Mesenchymal stem cell (in vitro differentiated cells and primary cell): ENCODE data around the gene RPLP2.

Source experiments
- DNase-seq: peaks from one replicate; pipeline ENCODE4 v3.0.0-alpha.2; 2013
- H2AFZ ChIP-seq: one replicate; pipeline ENCODE4 v1.6.1; 2013; ENCODE audit warnings: low read depth, mild to moderate bottlenecking, control low read depth, inconsistent platforms, low read length, moderate library complexity
- H2AK5ac ChIP-seq: 2 replicates; pipeline ENCODE4 v1.6.1; 2013; ENCODE audit warnings: low read length, moderate library complexity, mild to moderate bottlenecking, inconsistent platforms; ENCODE audit not compliant: severe bottlenecking
- H2BK120ac ChIP-seq: one replicate; pipeline ENCODE4 v1.6.1; 2013; ENCODE audit warnings: low read depth, mild to moderate bottlenecking, inconsistent platforms, low read length, moderate library complexity
- H2BK12ac ChIP-seq, 2 experiments: one replicate each; pipeline ENCODE4 v1.6.1; 2013; ENCODE audit warnings: inconsistent platforms in 2 of 2, low read length in 2 of 2, mild to moderate bottlenecking in 2 of 2, moderate library complexity in 2 of 2, control low read depth in 1 of 2
- H2BK15ac ChIP-seq: one replicate; pipeline ENCODE4 v1.6.1; 2013; ENCODE audit warnings: mild to moderate bottlenecking, low read depth, inconsistent platforms; ENCODE audit not compliant: poor library complexity, severe bottlenecking
- H2BK5ac ChIP-seq: 2 replicates; pipeline ENCODE4 v1.6.1; 2013; ENCODE audit warnings: low read depth, mild to moderate bottlenecking, low read length, control low read depth, inconsistent platforms; ENCODE audit not compliant: poor library complexity, severe bottlenecking
- H3K14ac ChIP-seq, 2 experiments: one replicate each; pipeline ENCODE4 v1.6.1; 2013; ENCODE audit warnings: inconsistent platforms in 2 of 2, low read length in 2 of 2, control low read depth in 1 of 2, mild to moderate bottlenecking in 1 of 2, moderate library complexity in 1 of 2
- H3K18ac ChIP-seq, 2 experiments: one replicate each; pipeline ENCODE4 v1.6.1; 2013; ENCODE audit warnings: inconsistent platforms in 2 of 2, low read length in 2 of 2, control low read depth in 1 of 2, low read depth in 1 of 2, mild to moderate bottlenecking in 1 of 2
- H3K23ac ChIP-seq, 2 experiments: one replicate each; pipeline ENCODE4 v1.6.1; 2013; ENCODE audit warnings: inconsistent platforms in 2 of 2, low read length in 2 of 2, mild to moderate bottlenecking in 2 of 2, moderate library complexity in 2 of 2, control low read depth in 1 of 2
- H3K27ac ChIP-seq: 2 replicates; pipeline ENCODE4 v1.5.1; 2013; ENCODE audit warnings: mild to moderate bottlenecking, moderate library complexity, low read length, control low read depth, inconsistent platforms; ENCODE audit not compliant: poor library complexity, severe bottlenecking
- H3K27me3 ChIP-seq, 2 experiments: 2 replicates each; pipeline versions ENCODE4 v1.6.1 to v1.7.0; 2013; ENCODE audit warnings: low read length in 2 of 2, mild to moderate bottlenecking in 2 of 2, moderate library complexity in 2 of 2, control low read depth in 1 of 2, inconsistent platforms in 1 of 2; ENCODE audit not compliant: control insufficient read depth in 1 of 2, insufficient read depth in 1 of 2
- H3K36me3 ChIP-seq, 2 experiments: 2 replicates each; pipeline versions ENCODE4 v1.6.1 to v1.7.0; 2013; ENCODE audit warnings: low read length in 2 of 2, control low read depth in 1 of 2, inconsistent platforms in 1 of 2, low read depth in 1 of 2, mild to moderate bottlenecking in 1 of 2; ENCODE audit not compliant: insufficient read depth in 2 of 2, control insufficient read depth in 1 of 2
- H3K4ac ChIP-seq, 2 experiments: one replicate each; pipeline ENCODE4 v1.6.1; 2013; ENCODE audit warnings: inconsistent platforms in 2 of 2, low read length in 2 of 2, mild to moderate bottlenecking in 2 of 2, moderate library complexity in 2 of 2, control low read depth in 1 of 2, low read depth in 1 of 2
- H3K4me1 ChIP-seq: 2 replicates; pipeline ENCODE4 v1.6.1; 2013; ENCODE audit warnings: low read depth, low read length, control low read depth; ENCODE audit not compliant: control insufficient read depth, insufficient read depth
- H3K4me2 ChIP-seq: 2 replicates; pipeline ENCODE4 v1.6.1; 2013; ENCODE audit warnings: low read length, mild to moderate bottlenecking, inconsistent platforms; ENCODE audit not compliant: poor library complexity, severe bottlenecking
- H3K4me3 ChIP-seq, 2 experiments: 2 replicates each; pipeline versions ENCODE4 v1.5.1 to v1.7.0; 2013; ENCODE audit warnings: low read length in 2 of 2, mild to moderate bottlenecking in 2 of 2, control low read depth in 1 of 2, low read depth in 1 of 2; ENCODE audit not compliant: insufficient read depth in 1 of 2
- H3K79me1 ChIP-seq: replicated peaks from 2 replicates; pipeline ENCODE4 v1.6.1; 2013; ENCODE audit warnings: mild to moderate bottlenecking, control low read depth, low read length, inconsistent platforms; ENCODE audit not compliant: poor library complexity, severe bottlenecking
- H3K9ac ChIP-seq: 2 replicates; pipeline ENCODE4 v1.7.0; 2013; ENCODE audit warnings: mild to moderate bottlenecking, low read length, moderate library complexity
- H3K9me3 ChIP-seq: 2 replicates; pipeline ENCODE4 v1.7.0; 2013; ENCODE audit warnings: mild to moderate bottlenecking, low read length; ENCODE audit not compliant: control insufficient read depth
- H4K8ac ChIP-seq: one replicate; pipeline ENCODE4 v1.6.1; 2013; ENCODE audit warnings: inconsistent platforms, mild to moderate bottlenecking, low read length, moderate library complexity
- H4K91ac ChIP-seq: one replicate; pipeline ENCODE4 v1.6.1; 2013; ENCODE audit warnings: mild to moderate bottlenecking, low read length, inconsistent platforms
- WGBS: methylation state at CpG from one replicate; pipeline ENCODE4 v1.1.7; 2013; ENCODE audit warnings: mixed read lengths; 5-methylcytosine and 5-hydroxymethylcytosine counted together

The RPLP2 gene

GRCh38 chr11:834371-835316, 24.9 kb downstream of the RPLP2 start:
- Histone ChIP-seq H3K9ac (peak overlapping the region; percentile 93), H2BK5ac (peak overlapping the region; percentile 89), H2AK5ac (peak overlapping the region; percentile 85), H3K4ac (peak overlapping the region; percentile 34 to 57), H3K27ac (peak overlapping the region; percentile 98), H3K36me3 (peaks cover 35 to 39% of the 10 kb centered on the region in 2 experiments), H2BK15ac (peak overlapping the region; percentile 75), H3K4me2 (peak overlapping the region; percentile 85), H3K79me1 (no peaks in the 10 kb centered on the region), H2AFZ (no peak overlapping the region), H3K23ac (peak overlapping the region in 1 of 2 experiments; percentile 16), H3K9me3 (no peaks in the 10 kb centered on the region), H4K8ac (peak overlapping the region; percentile 71), H2BK12ac (peak overlapping the region in 1 of 2 experiments; percentile 75), H3K14ac (peak overlapping the region in 1 of 2 experiments; percentile 61), H3K4me1 (peaks cover 75% of the 10 kb centered on the region), H2BK120ac (peak overlapping the region; percentile 39), H4K91ac (peak overlapping the region; percentile 80), H3K4me3 (peak overlapping the region; percentile 46 to 82), H3K27me3 (no peaks in the 10 kb centered on the region), H3K18ac (peak overlapping the region; percentile 67 to 81)
- DNase-seq: peak; percentile 78
- WGBS: 46% methylated on average over 31 of the region's 31 CpGs

GRCh38 chr11:836274-836673, 26.5 kb downstream of the RPLP2 start:
- H2AK5ac ChIP-seq: peak overlapping the region; percentile 55
- peaks cover 75% of the 10 kb centered on the region for H3K4me1 ChIP-seq
- H3K36me3 ChIP-seq: peaks cover 51 to 56% of the 10 kb centered on the region in 2 experiments
- no peak for DNase-seq
- 98% methylated on average over 14 of the region's 14 CpGs for WGBS
- peak overlapping the region; percentile 15 for H2BK15ac ChIP-seq
- no peaks in the 10 kb centered on the region for H3K27me3 ChIP-seq
- H3K9me3 ChIP-seq: no peaks in the 10 kb centered on the region
- no peak overlapping the region for H2BK120ac ChIP-seq
- H3K4me2 ChIP-seq: no peak overlapping the region
- H2BK5ac ChIP-seq: no peak overlapping the region
- H3K79me1 ChIP-seq: no peaks in the 10 kb centered on the region
- H2BK12ac ChIP-seq: no peak overlapping the region
- H3K9ac ChIP-seq: no peak overlapping the region
- no peak overlapping the region for H3K14ac ChIP-seq
- no peak overlapping the region for H3K4ac ChIP-seq
- no peak overlapping the region for H3K27ac ChIP-seq
- no peak overlapping the region for H4K91ac ChIP-seq
- H2AFZ ChIP-seq: no peak overlapping the region
- H3K4me3 ChIP-seq: no peak overlapping the region
- H3K23ac ChIP-seq: peak overlapping the region in 1 of 2 experiments; percentile 46
- peak overlapping the region; percentile 72 for H4K8ac ChIP-seq
- H3K18ac ChIP-seq: no peak overlapping the region

- Histone ChIP-seq H3K4me3 (no peak overlapping the region), H3K14ac (no peak overlapping the region), H2BK5ac (no peak overlapping the region), H3K27me3 (no peaks in the 10 kb centered on the region), H3K9ac (no peak overlapping the region), H2BK12ac (no peak overlapping the region), H3K18ac (no peak overlapping the region), H3K36me3 (peaks cover 52 to 57% of the 10 kb centered on the region in 2 experiments), H3K23ac (no peak overlapping the region), H2AK5ac (no peak overlapping the region), H2AFZ (no peak overlapping the region), H3K27ac (peak overlapping the region; percentile 2), H3K4me2 (no peak overlapping the region), H3K9me3 (no peaks in the 10 kb centered on the region), H4K91ac (no peak overlapping the region), H4K8ac (peak overlapping the region; percentile 72), H2BK120ac (no peak overlapping the region), H3K4ac (no peak overlapping the region), H2BK15ac (no peak overlapping the region), H3K79me1 (no peaks in the 10 kb centered on the region), H3K4me1 (peaks cover 73% of the 10 kb centered on the region)
- no peak for DNase-seq
- WGBS: 94% methylated on average over 9 of the region's 9 CpGs
Measured at GRCh38 chr11:836700-837099, 26.9 kb downstream of the RPLP2 start.

- Histone ChIP-seq H3K23ac (no peak overlapping the region), H2AK5ac (no peak overlapping the region), H4K91ac (peak overlapping the region; percentile 19), H3K14ac (no peak overlapping the region), H3K27me3 (no peaks in the 10 kb centered on the region), H3K4me2 (no peak overlapping the region), H4K8ac (no peak overlapping the region), H3K36me3 (peaks cover 52 to 57% of the 10 kb centered on the region in 2 experiments), H3K4me3 (no peak overlapping the region), H3K18ac (no peak overlapping the region), H2BK12ac (no peak overlapping the region), H3K27ac (peak overlapping the region; percentile 2), H2BK15ac (no peak overlapping the region), H2BK120ac (no peak overlapping the region), H2BK5ac (no peak overlapping the region), H3K4ac (no peak overlapping the region), H3K4me1 (peaks cover 66% of the 10 kb centered on the region), H3K9me3 (no peaks in the 10 kb centered on the region), H3K79me1 (no peaks in the 10 kb centered on the region), H3K9ac (no peak overlapping the region), H2AFZ (no peak overlapping the region)
- 95% methylated on average over 22 of the region's 22 CpGs for WGBS
- no peak for DNase-seq
Measured at GRCh38 chr11:837189-837989, 27.6 kb downstream of the RPLP2 start.
